ENCODE data around the gene S100A1. TPM values are rescaled to one million over a fixed set of nuclear protein-coding genes. Genes with fewer than 3 reads are reported as not detected.

The S100A1 gene
- total and polyA plus RNA-seq, 2 of the 13 experiments (the other 11 are each of a cell fraction or from before 2014, with no cell fraction given) = 120 to 251 TPM

- TF ChIP-seq KDM5B (CRISPR knock-in tag; IDR thresholded peaks at IDR 0.05; ENCODE audit: borderline replicate concordance) (peak; percentile 93; the same call in 1 of the 2 replicates), NFYC (CRISPR knock-in tag; IDR thresholded peaks at IDR 0.05) (peak; percentile 31; the same call in 1 of the 2 replicates), POLR2G (IDR thresholded peaks at IDR 0.05; ENCODE audit: low read depth, low read length) (peak; percentile 93), E2F5 (CRISPR knock-in tag; conservative IDR thresholded peaks at IDR 0.05) (peak; percentile 95), ZFP82 (CRISPR knock-in tag; IDR thresholded peaks at IDR 0.05; ENCODE audit: borderline replicate concordance) (0 out of 2 replicates have a peak, but pooled peaks have one; percentile 55), RARG (CRISPR knock-in tag; IDR thresholded peaks at IDR 0.05; ENCODE audit: low read depth) (no peak), ZC3H13 (CRISPR knock-in tag; IDR thresholded peaks at IDR 0.05) (peak; percentile 78), HNF4G (IDR thresholded peaks at IDR 0.05; ENCODE audit: borderline replicate concordance, low read depth, low read length) (no peak), HNF4G (CRISPR knock-in tag; IDR thresholded peaks at IDR 0.05; ENCODE audit: borderline replicate concordance, low read depth) (no peak), PAWR (CRISPR knock-in tag; IDR thresholded peaks at IDR 0.05; ENCODE audit: borderline replicate concordance) (no peak), FUBP1 (CRISPR knock-in tag; IDR thresholded peaks at IDR 0.05; ENCODE audit: borderline replicate concordance) (no peak), PRDM10 (CRISPR knock-in tag; IDR thresholded peaks at IDR 0.05; ENCODE audit: low read depth) (no peak), ZNF510 (CRISPR knock-in tag; IDR thresholded peaks at IDR 0.05; ENCODE audit: low read depth) (no peak), ZNF670 (CRISPR knock-in tag; IDR thresholded peaks at IDR 0.05; ENCODE audit: borderline replicate concordance) (peak; percentile 75), ZNF121 (CRISPR knock-in tag; IDR thresholded peaks at IDR 0.05) (no peak), MYNN (CRISPR knock-in tag; IDR thresholded peaks at IDR 0.05; ENCODE audit: low read depth) (no peak), ZNF468 (CRISPR knock-in tag; IDR thresholded peaks at IDR 0.05) (0 out of 2 replicates have a peak, but pooled peaks have one; percentile 21), SMAD1 (CRISPR knock-in tag; IDR thresholded peaks at IDR 0.05; ENCODE audit: borderline replicate concordance, low read depth) (no peak), CBFB (CRISPR knock-in tag; IDR thresholded peaks at IDR 0.05) (no peak), HNRNPUL1 (IDR thresholded peaks at IDR 0.05; ENCODE audit: low read depth, low read length) (no peak), HMGA1 (CRISPR knock-in tag; conservative IDR thresholded peaks at IDR 0.05) (no peak), ZNF878 (CRISPR knock-in tag; IDR thresholded peaks at IDR 0.05) (peak; percentile 93), ZNF205 (CRISPR knock-in tag; IDR thresholded peaks at IDR 0.05) (peak; percentile 26; the same call in 1 of the 2 replicates)
Measured at GRCh38 chr1:153633754-153634665, 5.8 kb downstream of the S100A1 start, which contains the start of gene CHTOP (continued).
